22Rv1 (cell line): ENCODE measurements around the gene MPP7.

Experiments
- ZFX ChIP-seq: fragments of 450-650 bp; IDR thresholded peaks from 2 replicates; pipeline ENCODE4 v1.6.1; 2017; ENCODE audit warnings: antibody characterized with exemption, borderline replicate concordance
- TF ChIP-seq, protein P1 (sequence below): fragments of 450-650 bp; IDR thresholded peaks from 2 replicates; pipeline ENCODE4 v1.5.1; 2017; ENCODE audit warnings: mild to moderate bottlenecking

DNA sequence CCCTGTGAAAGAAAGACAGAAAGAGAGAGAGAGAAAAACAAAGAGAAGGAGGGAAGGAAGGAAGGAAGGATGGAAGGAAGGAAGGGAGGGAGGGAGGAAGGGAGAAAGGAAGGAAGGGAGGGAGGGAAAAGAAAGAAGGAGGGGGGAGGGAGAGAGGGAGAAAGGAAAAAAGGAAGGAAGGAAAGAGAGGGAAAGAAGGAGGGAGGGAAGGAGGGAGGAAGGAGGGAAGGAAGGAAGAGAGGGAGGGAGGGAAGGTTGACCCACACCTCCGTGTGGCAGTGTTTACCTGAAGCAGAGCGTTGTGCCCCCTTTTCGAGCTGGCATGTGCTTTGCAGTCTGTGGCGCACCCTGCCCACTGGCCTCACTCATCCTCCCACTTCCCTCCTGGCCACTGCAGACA, 12.3 kb upstream of the MPP7 start:
- TF ChIP-seq, protein P1, sequence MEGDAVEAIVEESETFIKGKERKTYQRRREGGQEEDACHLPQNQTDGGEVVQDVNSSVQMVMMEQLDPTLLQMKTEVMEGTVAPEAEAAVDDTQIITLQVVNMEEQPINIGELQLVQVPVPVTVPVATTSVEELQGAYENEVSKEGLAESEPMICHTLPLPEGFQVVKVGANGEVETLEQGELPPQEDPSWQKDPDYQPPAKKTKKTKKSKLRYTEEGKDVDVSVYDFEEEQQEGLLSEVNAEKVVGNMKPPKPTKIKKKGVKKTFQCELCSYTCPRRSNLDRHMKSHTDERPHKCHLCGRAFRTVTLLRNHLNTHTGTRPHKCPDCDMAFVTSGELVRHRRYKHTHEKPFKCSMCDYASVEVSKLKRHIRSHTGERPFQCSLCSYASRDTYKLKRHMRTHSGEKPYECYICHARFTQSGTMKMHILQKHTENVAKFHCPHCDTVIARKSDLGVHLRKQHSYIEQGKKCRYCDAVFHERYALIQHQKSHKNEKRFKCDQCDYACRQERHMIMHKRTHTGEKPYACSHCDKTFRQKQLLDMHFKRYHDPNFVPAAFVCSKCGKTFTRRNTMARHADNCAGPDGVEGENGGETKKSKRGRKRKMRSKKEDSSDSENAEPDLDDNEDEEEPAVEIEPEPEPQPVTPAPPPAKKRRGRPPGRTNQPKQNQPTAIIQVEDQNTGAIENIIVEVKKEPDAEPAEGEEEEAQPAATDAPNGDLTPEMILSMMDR = no peak
- TF ChIP-seq ZFX = no peak
